Fibroblast of lung (primary cell): Measurements from ENCODE around the gene MID1.

ENCODE experiments used
- CTCF ChIP-seq, 2 donors: IDR thresholded peaks in 1 of 2; conservative IDR thresholded peaks in 1 of 2; 1 replicate in 1 of 2; 2 replicates in 1 of 2; pipeline ENCODE4 v1.5.1; 2011 to 2012; ENCODE audit warnings: low read length in 2 of 2, control low read depth in 1 of 2, inconsistent platforms in 1 of 2, low read depth in 1 of 2, mild to moderate bottlenecking in 1 of 2
- EZH2 ChIP-seq: IDR thresholded peaks from 2 replicates; pipeline ENCODE4 v1.5.1; 2012; ENCODE audit warnings: low read length, control low read depth, mild to moderate bottlenecking; ENCODE audit errors: missing control alignments

DNA sequence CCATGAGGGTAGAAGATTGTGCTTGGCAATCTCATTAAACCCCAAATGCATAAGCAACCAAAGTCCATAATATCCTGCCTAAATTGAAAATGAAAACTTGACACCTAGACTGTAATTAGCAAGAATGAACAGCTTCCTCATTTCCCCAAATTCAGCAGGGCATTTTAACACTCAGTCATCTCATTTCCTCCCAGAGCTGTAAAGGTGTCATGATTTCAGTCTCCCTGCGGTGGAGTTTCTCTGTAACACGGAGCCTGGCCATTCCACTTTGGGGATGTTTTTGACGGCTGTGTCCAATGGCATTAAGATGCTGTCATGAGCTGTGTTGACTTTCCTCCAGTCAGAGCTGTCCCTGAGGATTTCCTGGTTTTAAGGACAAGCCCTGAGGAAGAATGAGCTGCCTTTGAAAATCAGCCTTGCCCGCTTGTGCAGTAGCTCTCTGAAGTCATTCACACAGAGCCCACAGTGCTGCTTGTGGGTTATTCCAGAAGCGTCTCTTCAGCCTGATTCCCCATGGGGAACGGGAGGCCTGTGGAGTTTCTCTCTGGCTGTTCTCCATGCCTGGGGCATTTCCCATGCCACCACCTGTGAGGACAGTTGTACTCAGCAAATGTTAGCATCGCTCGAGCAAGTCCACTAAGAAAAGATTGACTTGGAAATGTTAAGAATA, 187.0 kb downstream of the MID1 start:
- TF ChIP-seq EZH2 (no peak), CTCF (conservative IDR thresholded peaks at IDR 0.05 in 1 of 2, IDR thresholded peaks at IDR 0.05 in 1 of 2; ENCODE audit: low read depth in 1 of 2, low read length in 2 of 2) (no peak)
